ENCODE results near the gene SLC49A4. TPM values are rescaled to one million over a fixed set of nuclear protein-coding genes. Genes with fewer than 3 reads are reported as not detected.

Gene SLC49A4
- total RNA-seq, 1 experiment from 2014 or later = 14.1 TPM

GRCh38 chr3:122789585-122790273 lies 5.1 kb upstream of the SLC49A4 start:
- BruUV-seq (replicated peaks) = no TSS peak
- Histone ChIP-seq H3K4me3 (ENCODE audit: low read depth, low read length, poor library complexity, severe bottlenecking) (no peak overlapping the region), H3K27ac (ENCODE audit: low read depth, low read length, poor library complexity, severe bottlenecking) (no peak overlapping the region), H3K36me3 (ENCODE audit: insufficient read depth, low read length, poor library complexity, severe bottlenecking) (no peaks in the 10 kb centered on the region), H3K9me3 (ENCODE audit: low read depth, low read length, poor library complexity, severe bottlenecking) (no peaks in the 10 kb centered on the region), H3K4me1 (ENCODE audit: insufficient read depth, low read length, poor library complexity, severe bottlenecking) (peaks cover 6% of the 10 kb centered on the region), H3K27me3 (replicated peaks; ENCODE audit: insufficient read depth, low read depth, low read length, poor library complexity) (no peaks in the 10 kb centered on the region)
- POLR2A ChIA-PET (ENCODE audit: low non-redundant PET) = no interaction called here
- TF ChIP-seq CTCF (conservative IDR thresholded peaks at IDR 0.05; ENCODE audit: low read depth, low read length) (no peak), EZH2 (IDR thresholded peaks at IDR 0.05; ENCODE audit: borderline replicate concordance, low read depth, low read length, poor library complexity, severe bottlenecking) (no peak)
- CTCF ChIA-PET = no interaction called here
- intact Hi-C loops (cut with micrococcal nuclease; ENCODE audit: unreplicated experiment) = no loop called here
- no peak for DNase-seq (ENCODE audit: low spot score)

- POLR2A ChIA-PET (ENCODE audit: low non-redundant PET) = no interaction called here
- H3K9me3 ChIP-seq (ENCODE audit: low read depth, low read length, poor library complexity, severe bottlenecking) = no peaks in the 10 kb centered on the region
- H3K27ac ChIP-seq (ENCODE audit: low read depth, low read length, poor library complexity, severe bottlenecking) = peak within 1 kb of the TSS; percentile 78
- peaks cover 6% of the 10 kb centered on the region for H3K4me1 ChIP-seq (ENCODE audit: insufficient read depth, low read length, poor library complexity, severe bottlenecking)
- CTCF ChIA-PET = no interaction called here
- intact Hi-C loops (cut with micrococcal nuclease; ENCODE audit: unreplicated experiment) = loop anchor here (1.0 kb wide), 1 partner anchor 410 kb away; the partner anchor contains the start of gene MIX23
- peak; percentile 93 for DNase-seq (ENCODE audit: low spot score)
- H3K27me3 ChIP-seq (replicated peaks; ENCODE audit: insufficient read depth, low read depth, low read length, poor library complexity) = no peaks in the 10 kb centered on the region
- H3K4me3 ChIP-seq (ENCODE audit: low read depth, low read length, poor library complexity, severe bottlenecking) = peak within 1 kb of the TSS; percentile 86
- H3K36me3 ChIP-seq (ENCODE audit: insufficient read depth, low read length, poor library complexity, severe bottlenecking) = no peaks in the 10 kb centered on the region
- no TSS peak for BruUV-seq (replicated peaks)
- TF ChIP-seq CTCF (conservative IDR thresholded peaks at IDR 0.05; ENCODE audit: low read depth, low read length) = no peak
- TF ChIP-seq EZH2 (IDR thresholded peaks at IDR 0.05; ENCODE audit: borderline replicate concordance, low read depth, low read length, poor library complexity, severe bottlenecking) = no peak
These were observed 1.1 kb upstream of the SLC49A4 start, which contains the start of gene HSPBAP1 for GRCh38 chr3:122793568-122794416. HSPBAP1 (minus strand) TSS chr3:122793831; CDS start chr3:122793680, 151 bp downstream.

GRCh38 chr3:122794483-122794778 lies 438 bp upstream of the SLC49A4 start:
- TF ChIP-seq CTCF (conservative IDR thresholded peaks at IDR 0.05; ENCODE audit: low read depth, low read length) = no peak
- TF ChIP-seq EZH2 (IDR thresholded peaks at IDR 0.05; ENCODE audit: borderline replicate concordance, low read depth, low read length, poor library complexity, severe bottlenecking) = no peak
- BruUV-seq (replicated peaks) = no TSS peak
- ChIA-PET CTCF (no interaction called here), POLR2A (ENCODE audit: low non-redundant PET) (no interaction called here)
- H3K36me3 ChIP-seq (ENCODE audit: insufficient read depth, low read length, poor library complexity, severe bottlenecking) = no peaks in the 10 kb centered on the region
- intact Hi-C loops (cut with micrococcal nuclease; ENCODE audit: unreplicated experiment) = loop anchor here (1.0 kb wide), 1 partner anchor 411 kb away; the partner anchor contains the start of gene MIX23
- H3K4me3 ChIP-seq (ENCODE audit: low read depth, low read length, poor library complexity, severe bottlenecking) = peak overlapping the region; percentile 86
- DNase-seq (ENCODE audit: low spot score) = no peak
- H3K4me1 ChIP-seq (ENCODE audit: insufficient read depth, low read length, poor library complexity, severe bottlenecking) = peaks cover 6% of the 10 kb centered on the region
- H3K27me3 ChIP-seq (replicated peaks; ENCODE audit: insufficient read depth, low read depth, low read length, poor library complexity) = no peaks in the 10 kb centered on the region
- no peaks in the 10 kb centered on the region for H3K9me3 ChIP-seq (ENCODE audit: low read depth, low read length, poor library complexity, severe bottlenecking)
- H3K27ac ChIP-seq (ENCODE audit: low read depth, low read length, poor library complexity, severe bottlenecking) = peak overlapping the region; percentile 78
